Measurements from ENCODE around the gene ELAVL4. TPM values are rescaled to one million over a fixed set of nuclear protein-coding genes. Genes with fewer than 3 reads are reported as not detected.

The ELAVL4 gene
- total RNA-seq, 4 donors from 2014 or later = 0.13 to 0.49 (median 0.42) TPM; not detected in 1

DNA sequence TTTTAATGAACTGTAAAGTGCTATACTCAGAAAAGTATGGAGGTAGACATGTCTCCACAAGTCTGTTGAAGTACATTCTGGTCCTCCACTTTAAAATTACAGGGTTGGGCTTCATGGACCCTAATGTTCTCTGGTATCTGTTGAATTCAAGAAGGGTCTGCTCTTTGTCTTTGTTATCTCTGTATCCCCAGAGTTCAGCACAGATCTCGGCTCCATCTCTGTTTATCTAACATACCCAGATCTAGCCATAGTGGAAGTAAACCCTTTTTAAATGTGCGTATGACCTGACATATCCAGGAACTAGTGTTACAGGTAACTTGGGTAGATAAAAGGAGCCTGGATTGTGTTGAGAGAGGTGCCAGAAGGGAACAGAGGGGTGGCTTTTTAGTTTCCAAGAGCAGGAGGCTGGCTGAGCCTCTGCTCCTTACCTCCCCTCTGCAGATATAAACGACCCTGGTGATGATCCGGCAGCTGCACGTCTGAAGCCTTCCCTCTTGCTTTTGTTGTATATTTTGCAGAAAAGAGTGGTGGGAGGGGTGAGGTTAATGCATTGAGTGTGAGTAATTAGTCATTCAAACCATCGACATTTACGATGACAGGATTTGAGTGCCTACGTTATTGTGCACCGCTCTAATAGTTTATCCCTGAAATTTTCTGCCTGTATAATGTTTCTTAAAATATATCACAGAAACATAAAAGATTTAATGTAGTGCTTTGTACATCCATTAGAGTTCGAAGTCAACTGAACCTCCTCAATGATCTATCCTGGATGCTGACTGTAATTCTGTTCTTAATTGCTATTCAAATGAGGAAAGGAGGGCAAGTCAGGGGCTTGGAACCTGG lies 30.8 kb downstream of the ELAVL4 start:
- WGBS, 2 donors = 67 to 68% methylated on average over 10 of the region's 10 CpGs
- intact Hi-C loops (cut with DNase I; ENCODE audit: low total_unique reads) = no loop called here
- TF ChIP-seq, protein P1, sequence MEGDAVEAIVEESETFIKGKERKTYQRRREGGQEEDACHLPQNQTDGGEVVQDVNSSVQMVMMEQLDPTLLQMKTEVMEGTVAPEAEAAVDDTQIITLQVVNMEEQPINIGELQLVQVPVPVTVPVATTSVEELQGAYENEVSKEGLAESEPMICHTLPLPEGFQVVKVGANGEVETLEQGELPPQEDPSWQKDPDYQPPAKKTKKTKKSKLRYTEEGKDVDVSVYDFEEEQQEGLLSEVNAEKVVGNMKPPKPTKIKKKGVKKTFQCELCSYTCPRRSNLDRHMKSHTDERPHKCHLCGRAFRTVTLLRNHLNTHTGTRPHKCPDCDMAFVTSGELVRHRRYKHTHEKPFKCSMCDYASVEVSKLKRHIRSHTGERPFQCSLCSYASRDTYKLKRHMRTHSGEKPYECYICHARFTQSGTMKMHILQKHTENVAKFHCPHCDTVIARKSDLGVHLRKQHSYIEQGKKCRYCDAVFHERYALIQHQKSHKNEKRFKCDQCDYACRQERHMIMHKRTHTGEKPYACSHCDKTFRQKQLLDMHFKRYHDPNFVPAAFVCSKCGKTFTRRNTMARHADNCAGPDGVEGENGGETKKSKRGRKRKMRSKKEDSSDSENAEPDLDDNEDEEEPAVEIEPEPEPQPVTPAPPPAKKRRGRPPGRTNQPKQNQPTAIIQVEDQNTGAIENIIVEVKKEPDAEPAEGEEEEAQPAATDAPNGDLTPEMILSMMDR (IDR thresholded peaks at IDR 0.05) = no peak
- TF ChIP-seq POLR2A (IDR thresholded peaks at IDR 0.05) = no peak
- no peak overlapping the region for H3K4me3 ChIP-seq (ENCODE audit: low read depth, poor library complexity, severe bottlenecking)
- no peak for DNase-seq (ENCODE audit: low spot score in 2 of 2)

DNA sequence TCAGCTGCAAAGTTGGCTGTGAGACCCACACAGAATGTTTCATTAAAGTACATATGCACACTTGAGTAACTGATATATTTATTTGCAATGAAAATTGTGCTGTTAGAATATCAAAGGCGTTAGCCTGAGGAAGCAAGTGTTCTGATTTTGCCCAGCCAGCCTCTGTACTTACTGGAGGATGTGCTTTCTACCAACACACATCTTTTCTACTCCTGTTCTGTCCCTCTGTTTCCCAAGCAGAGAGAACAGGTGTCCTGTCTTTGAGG lies 31.4 kb downstream of the ELAVL4 start:
- WGBS, 2 donors = 76 to 88% methylated on average over 1 of the region's 1 CpG
- no peak overlapping the region for H3K4me3 ChIP-seq (ENCODE audit: low read depth, poor library complexity, severe bottlenecking)
- DNase-seq (ENCODE audit: low spot score in 2 of 2) = no peak
- intact Hi-C loops (cut with DNase I; ENCODE audit: low total_unique reads) = no loop called here
- TF ChIP-seq POLR2A (IDR thresholded peaks at IDR 0.05) = no peak
- TF ChIP-seq, protein P1 (IDR thresholded peaks at IDR 0.05) = no peak

DNA sequence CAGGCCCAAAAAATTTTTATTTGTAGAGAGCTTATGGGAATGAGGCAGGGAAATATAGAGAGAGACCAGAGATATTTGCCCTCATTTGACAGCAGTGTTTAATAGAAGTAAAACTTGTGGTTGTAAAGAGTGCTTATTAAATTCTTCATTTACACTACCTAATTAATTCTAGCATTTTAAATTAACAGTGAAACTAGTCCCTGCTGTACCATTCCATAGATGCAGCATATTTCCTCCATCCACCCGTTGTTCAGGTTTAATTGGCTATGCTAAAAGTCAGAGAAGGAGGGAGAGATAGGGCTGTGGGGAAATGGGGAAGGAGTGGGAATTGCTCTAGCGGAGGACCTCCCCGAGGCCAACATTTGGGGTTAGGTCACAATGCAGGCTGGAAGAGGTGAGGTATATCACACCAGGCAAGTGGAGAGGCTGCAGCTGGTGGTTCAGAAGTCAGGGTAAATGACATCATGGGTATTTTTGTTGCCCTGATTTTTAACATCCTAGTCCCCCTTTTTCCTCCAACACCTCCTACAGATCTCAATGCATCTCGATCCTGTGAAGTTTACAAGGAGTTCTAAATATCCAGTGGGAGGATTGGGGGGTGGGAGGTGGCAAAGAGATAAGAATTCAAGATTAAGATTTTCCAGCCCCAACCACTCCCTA lies 38.6 kb downstream of the ELAVL4 start:
- intact Hi-C loops (cut with DNase I; ENCODE audit: low total_unique reads) = no loop called here
- TF ChIP-seq, protein P1 (IDR thresholded peaks at IDR 0.05) = no peak
- TF ChIP-seq POLR2A (IDR thresholded peaks at IDR 0.05) = no peak
- 67 to 68% methylated on average over 4 of the region's 4 CpGs for WGBS, 2 donors

DNA sequence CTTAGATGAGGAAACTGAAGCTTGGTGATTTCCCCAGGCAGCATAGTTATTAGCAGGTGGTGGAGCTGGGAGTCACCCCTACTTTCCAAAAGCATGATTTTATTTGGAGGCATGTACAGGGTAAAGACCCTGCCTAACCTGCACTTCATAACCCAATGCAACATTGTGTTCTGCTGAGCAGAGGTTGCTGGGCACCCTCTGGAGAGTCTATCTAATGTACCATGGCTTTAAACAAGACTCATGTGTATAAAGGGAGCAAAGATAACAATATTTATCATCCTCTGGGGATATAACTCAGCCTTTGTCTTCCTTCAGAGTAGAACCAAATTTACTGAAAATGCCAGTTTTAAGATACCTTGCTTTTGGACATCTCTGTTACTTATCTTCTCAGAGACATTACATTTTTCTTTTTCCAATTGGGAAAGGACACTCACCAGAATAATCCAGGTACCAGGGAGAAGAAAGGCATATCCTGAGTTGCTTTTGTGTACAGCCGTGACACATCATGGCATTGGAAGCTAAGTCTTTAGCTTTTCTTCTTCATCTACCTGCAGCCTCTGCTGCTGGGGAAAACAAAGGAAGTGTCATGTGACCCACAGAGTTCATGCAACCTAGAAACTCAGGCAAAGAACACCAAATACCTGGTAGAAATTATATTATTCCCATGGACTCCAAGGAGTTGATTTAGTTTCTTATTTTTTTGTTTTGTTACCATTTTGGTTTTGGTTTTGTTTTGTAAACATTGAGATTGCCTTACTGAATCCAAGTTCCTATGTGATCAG lies 39.6 kb downstream of the ELAVL4 start:
- no peak overlapping the region for H3K4me3 ChIP-seq (ENCODE audit: low read depth, poor library complexity, severe bottlenecking)
- intact Hi-C loops (cut with DNase I; ENCODE audit: low total_unique reads) = no loop called here
- TF ChIP-seq, protein P1 (IDR thresholded peaks at IDR 0.05) = no peak
- no peak for TF ChIP-seq POLR2A (IDR thresholded peaks at IDR 0.05)
- WGBS, 2 donors = 87 to 92% methylated on average over 1 of the region's 1 CpG
- no peak for DNase-seq (ENCODE audit: low spot score in 2 of 2)

More for the DNA sequence above, 38.6 kb downstream of the ELAVL4 start:
- DNase-seq (ENCODE audit: low spot score in 2 of 2) = no peak
- no peak overlapping the region for H3K4me3 ChIP-seq (ENCODE audit: low read depth, poor library complexity, severe bottlenecking)

DNA sequence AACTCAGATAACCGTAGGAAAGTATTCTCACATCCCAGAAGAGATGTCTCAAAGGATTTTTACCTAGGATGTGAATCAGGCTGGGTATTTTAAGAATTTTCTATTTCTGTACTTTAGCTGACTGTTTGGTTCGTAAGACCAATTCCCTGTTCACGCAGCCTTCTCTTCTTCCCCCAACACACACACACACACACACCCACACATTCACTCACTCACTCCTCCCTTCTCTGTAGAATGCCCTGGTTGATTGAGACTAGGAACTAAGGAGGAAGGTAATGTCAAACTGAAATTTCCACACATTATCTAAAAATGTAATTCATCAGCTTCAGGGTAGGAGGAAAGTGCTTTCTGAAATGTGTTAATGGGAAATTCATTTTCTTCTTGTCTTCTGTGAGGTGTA lies 43.5 kb downstream of the ELAVL4 start:
- TF ChIP-seq POLR2A (IDR thresholded peaks at IDR 0.05) = no peak
- TF ChIP-seq, protein P1 (IDR thresholded peaks at IDR 0.05) = no peak
- DNase-seq (ENCODE audit: low spot score in 2 of 2) = no peak
- intact Hi-C loops (cut with DNase I; ENCODE audit: low total_unique reads) = no loop called here
- H3K4me3 ChIP-seq (ENCODE audit: low read depth, poor library complexity, severe bottlenecking) = no peak overlapping the region
- 67 to 75% methylated on average over 3 of the region's 3 CpGs for WGBS, 2 donors

All from lower leg skin (tissue), 4 donors.